Measurements from ENCODE around the gene TEX53. TPM values are rescaled to one million over a fixed set of nuclear protein-coding genes. Genes with fewer than 3 reads are reported as not detected.

Gene TEX53
- total RNA-seq = not detected

DNA sequence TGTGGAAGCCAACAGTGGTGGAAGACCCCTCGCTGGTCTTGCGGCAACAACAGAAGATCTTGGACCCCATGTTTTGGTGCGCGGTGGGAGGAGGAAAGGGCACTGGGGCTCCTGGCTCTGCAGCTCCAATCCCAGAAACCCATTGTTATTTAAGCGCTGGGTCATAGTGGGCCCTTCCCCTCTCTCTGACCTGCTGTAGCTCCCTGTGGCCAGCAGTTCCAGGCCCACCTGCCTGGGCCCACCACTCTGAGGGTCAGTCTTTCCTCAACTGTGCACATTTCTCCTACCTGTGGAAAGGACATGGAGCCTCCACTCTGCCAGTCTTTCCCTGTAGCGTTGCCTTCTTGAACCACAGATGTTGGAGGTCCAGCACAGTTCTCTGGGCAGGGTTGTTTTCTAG, at the start of gene TEX53:
TEX53 (minus strand) TSS at position 101 of the 400 bp plus-strand sequence; CDS start at position 70, 31 bp downstream.
- no peaks in the 10 kb centered on the region for H3K36me3 ChIP-seq
- DNase-seq = no peak
- no peak within 1 kb of the TSS for H3K9ac ChIP-seq (ENCODE audit: low read depth in 2 of 2, low read length in 2 of 2)
- no peak within 1 kb of the TSS for H3K27ac ChIP-seq
- TF ChIP-seq, protein P1, sequence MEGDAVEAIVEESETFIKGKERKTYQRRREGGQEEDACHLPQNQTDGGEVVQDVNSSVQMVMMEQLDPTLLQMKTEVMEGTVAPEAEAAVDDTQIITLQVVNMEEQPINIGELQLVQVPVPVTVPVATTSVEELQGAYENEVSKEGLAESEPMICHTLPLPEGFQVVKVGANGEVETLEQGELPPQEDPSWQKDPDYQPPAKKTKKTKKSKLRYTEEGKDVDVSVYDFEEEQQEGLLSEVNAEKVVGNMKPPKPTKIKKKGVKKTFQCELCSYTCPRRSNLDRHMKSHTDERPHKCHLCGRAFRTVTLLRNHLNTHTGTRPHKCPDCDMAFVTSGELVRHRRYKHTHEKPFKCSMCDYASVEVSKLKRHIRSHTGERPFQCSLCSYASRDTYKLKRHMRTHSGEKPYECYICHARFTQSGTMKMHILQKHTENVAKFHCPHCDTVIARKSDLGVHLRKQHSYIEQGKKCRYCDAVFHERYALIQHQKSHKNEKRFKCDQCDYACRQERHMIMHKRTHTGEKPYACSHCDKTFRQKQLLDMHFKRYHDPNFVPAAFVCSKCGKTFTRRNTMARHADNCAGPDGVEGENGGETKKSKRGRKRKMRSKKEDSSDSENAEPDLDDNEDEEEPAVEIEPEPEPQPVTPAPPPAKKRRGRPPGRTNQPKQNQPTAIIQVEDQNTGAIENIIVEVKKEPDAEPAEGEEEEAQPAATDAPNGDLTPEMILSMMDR (IDR thresholded peaks at IDR 0.05) = no peak
- intact Hi-C loops (cut with DNase I) = loop anchor here (2.0 to 5.0 kb wide), 2 partner anchors 19 to 170 kb away; no protein-coding TSS in a partner anchor
- no peaks in the 10 kb centered on the region for H3K27me3 ChIP-seq
- H3K4me1 ChIP-seq = no peaks in the 10 kb centered on the region
- H3K9me3 ChIP-seq = no peaks in the 10 kb centered on the region
- no peak within 1 kb of the TSS for H3K4me3 ChIP-seq

DNA sequence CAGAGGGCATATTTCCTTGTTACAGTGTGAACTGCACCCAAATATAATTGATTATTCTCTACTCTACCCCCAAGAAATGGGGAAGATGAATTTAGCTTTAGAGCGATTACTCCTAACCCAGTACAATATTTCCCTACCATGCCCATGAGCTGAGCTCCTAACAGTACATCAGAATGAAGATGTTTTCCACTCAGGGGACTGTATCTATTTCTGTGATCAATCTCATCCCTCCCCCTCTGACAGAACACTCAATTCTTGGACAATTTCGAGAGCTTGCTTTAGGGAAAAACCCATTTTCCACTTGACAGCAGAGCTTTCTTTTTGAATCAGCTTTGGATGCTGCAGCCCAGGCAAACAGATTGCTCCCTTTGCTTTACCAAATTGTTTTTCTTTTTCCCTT, 49.1 kb upstream of the TEX53 start:
- H3K9me3 ChIP-seq = no peaks in the 10 kb centered on the region
- TF ChIP-seq, protein P1 (IDR thresholded peaks at IDR 0.05) = no peak
- no peaks in the 10 kb centered on the region for H3K27me3 ChIP-seq
- intact Hi-C loops (cut with DNase I) = no loop called here
- no peak overlapping the region for H3K4me3 ChIP-seq
- H3K4me1 ChIP-seq = no peaks in the 10 kb centered on the region
- no peak overlapping the region for H3K27ac ChIP-seq
- DNase-seq = no peak
- H3K9ac ChIP-seq (ENCODE audit: low read depth in 2 of 2, low read length in 2 of 2) = no peak overlapping the region
- H3K36me3 ChIP-seq = no peaks in the 10 kb centered on the region

GRCh38 chr9:114701988-114702387, 44.4 kb upstream of the TEX53 start:
- no peaks in the 10 kb centered on the region for H3K27me3 ChIP-seq
- DNase-seq = no peak
- no peaks in the 10 kb centered on the region for H3K4me1 ChIP-seq
- H3K27ac ChIP-seq = no peak overlapping the region
- intact Hi-C loops (cut with DNase I) = no loop called here
- TF ChIP-seq, protein P1 (IDR thresholded peaks at IDR 0.05) = no peak
- no peaks in the 10 kb centered on the region for H3K9me3 ChIP-seq
- H3K9ac ChIP-seq (ENCODE audit: low read depth in 2 of 2, low read length in 2 of 2) = no peak overlapping the region
- H3K36me3 ChIP-seq = no peaks in the 10 kb centered on the region
- H3K4me3 ChIP-seq = no peak overlapping the region

- Histone ChIP-seq H3K9me3 (no peaks in the 10 kb centered on the region), H3K9ac (ENCODE audit: low read depth in 2 of 2, low read length in 2 of 2) (no peak overlapping the region), H3K27me3 (no peaks in the 10 kb centered on the region), H3K36me3 (no peaks in the 10 kb centered on the region), H3K27ac (no peak overlapping the region), H3K4me3 (no peak overlapping the region), H3K4me1 (no peaks in the 10 kb centered on the region)
- no peak for DNase-seq
- intact Hi-C loops (cut with DNase I) = no loop called here
- TF ChIP-seq, protein P1 (IDR thresholded peaks at IDR 0.05) = no peak
Observed at GRCh38 chr9:114697951-114698351, 40.3 kb upstream of the TEX53 start.

DNA sequence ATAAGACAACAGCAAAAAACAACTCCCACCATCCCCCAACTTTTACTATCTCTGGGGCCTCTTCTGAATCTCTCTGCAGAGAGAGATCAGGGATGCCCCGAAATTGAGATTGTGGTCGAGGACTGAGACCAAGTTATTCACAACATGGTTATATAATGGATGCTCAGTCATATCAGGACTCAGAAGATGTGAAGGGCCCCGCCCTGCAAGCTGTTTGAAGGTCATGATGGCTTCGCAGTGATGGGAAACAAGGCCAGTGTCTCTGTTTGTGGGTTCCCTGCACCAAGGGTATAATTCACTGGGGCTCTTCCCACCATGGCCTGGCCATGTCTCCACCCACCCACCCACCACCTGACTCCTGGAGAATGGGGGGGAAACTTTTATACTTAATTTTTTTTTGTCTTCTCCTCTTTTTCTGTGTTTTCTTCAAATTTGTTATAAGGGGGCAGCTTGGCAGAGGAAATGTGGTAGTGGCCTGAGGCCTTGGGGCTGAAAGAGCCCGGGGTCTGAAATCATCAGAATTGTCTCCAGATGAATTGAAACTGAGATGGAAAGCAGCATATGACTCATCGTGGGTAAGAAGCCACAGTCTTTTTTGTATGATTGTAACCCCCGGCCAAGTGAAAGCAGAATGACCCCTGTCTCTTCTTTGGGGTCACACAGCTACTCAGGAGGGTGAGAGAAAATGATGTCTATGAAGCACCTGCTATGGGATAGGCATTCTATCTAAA, 39.4 kb upstream of the TEX53 start:
- Histone ChIP-seq H3K4me3 (no peak overlapping the region), H3K36me3 (no peaks in the 10 kb centered on the region), H3K27ac (no peak overlapping the region), H3K9me3 (no peaks in the 10 kb centered on the region), H3K4me1 (no peaks in the 10 kb centered on the region), H3K9ac (ENCODE audit: low read depth in 2 of 2, low read length in 2 of 2) (no peak overlapping the region), H3K27me3 (no peaks in the 10 kb centered on the region)
- DNase-seq = no peak
- TF ChIP-seq, protein P1 (IDR thresholded peaks at IDR 0.05) = no peak
- intact Hi-C loops (cut with DNase I) = no loop called here
